K562 (cell line): Measurements from ENCODE around the gene PELI1. TPM values are rescaled to one million over a fixed set of nuclear protein-coding genes. Genes with fewer than 3 reads are reported as not detected.

Source experiments
- CBFB ChIP-seq: sonication (generic); formaldehyde crosslinking; IDR thresholded peaks from 2 replicates; pipeline ENCODE4 v1.4.0; 2020; ENCODE audit warnings: mild to moderate bottlenecking, missing genetic modification reagents
- FIP1L1 ChIP-seq: fragments of 200-400 bp; formaldehyde crosslinking; IDR thresholded peaks from 2 replicates; pipeline ENCODE4 v1.6.1; 2018; ENCODE audit warnings: mild to moderate bottlenecking, low read depth, low read length; ENCODE audit not compliant: poor library complexity, severe bottlenecking
- GTF2A2 ChIP-seq: IDR thresholded peaks from 2 replicates; pipeline ENCODE4 v1.6.1; 2016; ENCODE audit warnings: mild to moderate bottlenecking, missing genetic modification characterization, missing compliant biosample characterization
- GTF2E2 ChIP-seq: fragments of 200-800 bp; sonication (Bioruptor generic); IDR thresholded peaks from 2 replicates; pipeline ENCODE4 v1.6.1; 2016; ENCODE audit warnings: missing genetic modification characterization, missing compliant biosample characterization
- HDAC8 ChIP-seq: fragments of 450-650 bp; IDR thresholded peaks from 2 replicates; pipeline ENCODE4 v1.6.1; 2016; ENCODE audit warnings: mild to moderate bottlenecking, missing genetic modification characterization, moderate library complexity, missing compliant biosample characterization
- HIVEP1 ChIP-seq: fragments of 250-450 bp; sonication (Bioruptor Pico); IDR thresholded peaks from 2 replicates; pipeline ENCODE4 v1.4.0; 2020; ENCODE audit warnings: mild to moderate bottlenecking
- ID3 ChIP-seq, 2 experiments: fragments of 250-450 bp in 1 of 2; fragments of 450-650 bp in 1 of 2; sonication (Bioruptor Pico) in 1 of 2; IDR thresholded peaks; 2 replicates each; pipeline versions ENCODE4 v1.6.1 to v1.8.0; 2016 to 2021; ENCODE audit warnings: mild to moderate bottlenecking in 2 of 2, moderate library complexity in 2 of 2, missing compliant biosample characterization in 1 of 2, missing genetic modification characterization in 1 of 2
- IRF2 ChIP-seq: sonication (generic); formaldehyde crosslinking; IDR thresholded peaks from 2 replicates; pipeline ENCODE4 v1.8.1; 2022; ENCODE audit warnings: mild to moderate bottlenecking, missing genetic modification reagents
- MTF1 ChIP-seq: fragments of 250-450 bp; sonication (Bioruptor Pico); IDR thresholded peaks from 2 replicates; pipeline ENCODE4 v1.9.0; 2021; ENCODE audit warnings: moderate library complexity, mild to moderate bottlenecking, inconsistent platforms, borderline replicate concordance
- MYC ChIP-seq, 2 experiments: fragments of 250-450 bp in 1 of 2; sonication (Bioruptor Pico) in 1 of 2; IDR thresholded peaks; 2 replicates each; pipeline versions ENCODE4 v1.5.1 to v1.6.1; 2012 to 2021; ENCODE audit warnings: low read depth in 2 of 2, borderline replicate concordance in 1 of 2, improper control_type of control experiment in 1 of 2, low read length in 1 of 2, mild to moderate bottlenecking in 1 of 2, moderate library complexity in 1 of 2
- SRSF7 ChIP-seq: fragments of 200-400 bp; formaldehyde crosslinking; optimal IDR thresholded peaks from 2 replicates; pipeline ENCODE3; 2017; ENCODE audit warnings: mild to moderate bottlenecking, low read depth, low read length
- ZNF146 ChIP-seq: IDR thresholded peaks from one replicate; pipeline ENCODE4 v1.6.1; 2018; ENCODE audit warnings: missing compliant biosample characterization; ENCODE audit not compliant: unreplicated experiment
- ZNF253 ChIP-seq: fragments of 250-450 bp; sonication (Bioruptor Pico); conservative IDR thresholded peaks from 2 replicates; pipeline ENCODE4 v1.6.1; 2021; ENCODE audit warnings: mild to moderate bottlenecking
- ZNF696 ChIP-seq: fragments of 250-450 bp; sonication (Bioruptor Pico); conservative IDR thresholded peaks from 2 replicates; pipeline ENCODE4 v1.4.0; 2020; ENCODE audit warnings: mild to moderate bottlenecking, moderate library complexity
- polyA plus RNA-seq, 8 experiments: library from polyadenylated mRNA; depleted of rRNA in 4 of 8; stranded (reverse) in 5 of 8; unstranded in 3 of 8; fragments of >200 nt; fragmentation: Nextera tagmentation in 2 of 8; fragmentation: Illumina TruSeq in 1 of 8; extraction: Ambion mirVana in 2 of 8; extraction: Trizol in 1 of 8; gene quantifications; 2 replicates each; pipeline versions ENCODE4 v1.2.1 to v1.2.3, GENCODE V29; 2011 to 2014; ENCODE audit warnings: inconsistent platforms in 1 of 8, missing spikeins in 1 of 8
- total RNA-seq, 7 experiments: library from RNA; depleted of rRNA in 6 of 7; stranded (reverse); fragments of >200 nt in 6 of 7; fragmentation: Illumina TruSeq in 2 of 7; extraction: Trizol in 2 of 7; gene quantifications; 2 replicates each; pipeline versions ENCODE4 v1.2.1 to v1.2.3, GENCODE V29; 2011 to 2021; ENCODE audit warnings: low replicate concordance in 1 of 7
- TF ChIP-seq, protein P1 (sequence below): sonication (generic); formaldehyde crosslinking; IDR thresholded peaks from 2 replicates; pipeline ENCODE4 v1.8.0; 2023; ENCODE audit warnings: missing genetic modification reagents, mild to moderate bottlenecking, borderline replicate concordance

Gene PELI1
- total and polyA plus RNA-seq, 9 of the 15 experiments (the other 6 are each of a cell fraction or from before 2014, with no cell fraction given), result 3.3 to 19.2 (median 12.5) TPM

- TF ChIP-seq CBFB (CRISPR knock-in tag), result 0 out of 2 replicates have a peak, but pooled peaks have one; percentile 25
- peak; percentile 63 for TF ChIP-seq FIP1L1
- 0 out of 2 replicates have a peak, but pooled peaks have one; percentile 14 for TF ChIP-seq MTF1 (CRISPR knock-in tag)
- TF ChIP-seq ZNF696 (CRISPR knock-in tag), result no peak
- no peak for TF ChIP-seq GTF2E2
- no peak for TF ChIP-seq HDAC8 (tag)
- no peak for TF ChIP-seq ZNF253 (CRISPR knock-in tag)
- TF ChIP-seq, protein P1, sequence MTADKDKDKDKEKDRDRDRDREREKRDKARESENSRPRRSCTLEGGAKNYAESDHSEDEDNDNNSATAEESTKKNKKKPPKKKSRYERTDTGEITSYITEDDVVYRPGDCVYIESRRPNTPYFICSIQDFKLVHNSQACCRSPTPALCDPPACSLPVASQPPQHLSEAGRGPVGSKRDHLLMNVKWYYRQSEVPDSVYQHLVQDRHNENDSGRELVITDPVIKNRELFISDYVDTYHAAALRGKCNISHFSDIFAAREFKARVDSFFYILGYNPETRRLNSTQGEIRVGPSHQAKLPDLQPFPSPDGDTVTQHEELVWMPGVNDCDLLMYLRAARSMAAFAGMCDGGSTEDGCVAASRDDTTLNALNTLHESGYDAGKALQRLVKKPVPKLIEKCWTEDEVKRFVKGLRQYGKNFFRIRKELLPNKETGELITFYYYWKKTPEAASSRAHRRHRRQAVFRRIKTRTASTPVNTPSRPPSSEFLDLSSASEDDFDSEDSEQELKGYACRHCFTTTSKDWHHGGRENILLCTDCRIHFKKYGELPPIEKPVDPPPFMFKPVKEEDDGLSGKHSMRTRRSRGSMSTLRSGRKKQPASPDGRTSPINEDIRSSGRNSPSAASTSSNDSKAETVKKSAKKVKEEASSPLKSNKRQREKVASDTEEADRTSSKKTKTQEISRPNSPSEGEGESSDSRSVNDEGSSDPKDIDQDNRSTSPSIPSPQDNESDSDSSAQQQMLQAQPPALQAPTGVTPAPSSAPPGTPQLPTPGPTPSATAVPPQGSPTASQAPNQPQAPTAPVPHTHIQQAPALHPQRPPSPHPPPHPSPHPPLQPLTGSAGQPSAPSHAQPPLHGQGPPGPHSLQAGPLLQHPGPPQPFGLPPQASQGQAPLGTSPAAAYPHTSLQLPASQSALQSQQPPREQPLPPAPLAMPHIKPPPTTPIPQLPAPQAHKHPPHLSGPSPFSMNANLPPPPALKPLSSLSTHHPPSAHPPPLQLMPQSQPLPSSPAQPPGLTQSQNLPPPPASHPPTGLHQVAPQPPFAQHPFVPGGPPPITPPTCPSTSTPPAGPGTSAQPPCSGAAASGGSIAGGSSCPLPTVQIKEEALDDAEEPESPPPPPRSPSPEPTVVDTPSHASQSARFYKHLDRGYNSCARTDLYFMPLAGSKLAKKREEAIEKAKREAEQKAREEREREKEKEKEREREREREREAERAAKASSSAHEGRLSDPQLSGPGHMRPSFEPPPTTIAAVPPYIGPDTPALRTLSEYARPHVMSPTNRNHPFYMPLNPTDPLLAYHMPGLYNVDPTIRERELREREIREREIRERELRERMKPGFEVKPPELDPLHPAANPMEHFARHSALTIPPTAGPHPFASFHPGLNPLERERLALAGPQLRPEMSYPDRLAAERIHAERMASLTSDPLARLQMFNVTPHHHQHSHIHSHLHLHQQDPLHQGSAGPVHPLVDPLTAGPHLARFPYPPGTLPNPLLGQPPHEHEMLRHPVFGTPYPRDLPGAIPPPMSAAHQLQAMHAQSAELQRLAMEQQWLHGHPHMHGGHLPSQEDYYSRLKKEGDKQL (CRISPR knock-in tag), result 0 out of 2 replicates have a peak, but pooled peaks have one; percentile 47
- TF ChIP-seq IRF2 (CRISPR knock-in tag), result no peak
- TF ChIP-seq MYC (IDR thresholded peaks at IDR 0.05; ENCODE audit: low read depth, low read length), result no peak
- no peak for TF ChIP-seq MYC (CRISPR knock-in tag; IDR thresholded peaks at IDR 0.05; ENCODE audit: borderline replicate concordance, low read depth)
- no peak for TF ChIP-seq ID3 (CRISPR knock-in tag; IDR thresholded peaks at IDR 0.05)
- TF ChIP-seq ID3 (tag; IDR thresholded peaks at IDR 0.05), result 0 out of 2 replicates have a peak, but pooled peaks have one; percentile 19
- TF ChIP-seq ZNF146 (CRISPR knock-in tag), result no peak
- TF ChIP-seq GTF2A2 (tag), result no peak
- no peak for TF ChIP-seq SRSF7
- no peak for TF ChIP-seq HIVEP1 (CRISPR knock-in tag)
These were observed at the start of gene PELI1 (continued) for GRCh38 chr2:64144057-64145013.
